SK-N-DZ (cell line): ENCODE data around the gene MINDY2.
"Not testable (repeated sequence)": the region's sequence is repeated elsewhere in the genome, so short reads cannot be mapped to it uniquely, and the experiment has no call there.

Source experiments
- DNase-seq: peaks from one replicate; pipeline ENCODE4 v3.0.0-alpha.2; 2015; ENCODE audit warnings: low spot score
- small RNA-seq, 2 experiments: library from RNA; depleted of rRNA; stranded (forward); fragments of <200 nt; gene quantifications; one replicate each; pipeline ENCODE3, GENCODE V24; 2014

Gene MINDY2

DNA sequence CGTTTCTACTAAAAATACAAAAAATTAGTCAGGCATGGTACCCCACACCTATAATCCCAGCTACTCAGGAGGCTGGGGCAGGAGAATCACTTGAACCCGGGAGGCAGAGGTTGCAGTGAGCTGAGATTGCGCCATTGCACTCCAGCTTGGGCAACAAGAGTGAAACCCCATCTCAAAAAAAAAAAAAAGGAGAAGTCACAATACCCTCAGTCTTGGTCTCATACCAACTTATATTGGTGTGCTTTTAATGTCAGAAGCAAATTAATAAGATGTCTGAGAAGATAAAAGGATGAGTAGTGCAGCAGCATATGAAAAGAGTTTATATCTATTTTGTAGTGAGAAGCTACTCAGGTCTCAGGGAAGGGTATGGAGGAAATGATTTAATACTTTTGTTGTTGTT, 112.8 kb downstream of the MINDY2 start:
- not testable (repeated sequence) for DNase-seq

DNA sequence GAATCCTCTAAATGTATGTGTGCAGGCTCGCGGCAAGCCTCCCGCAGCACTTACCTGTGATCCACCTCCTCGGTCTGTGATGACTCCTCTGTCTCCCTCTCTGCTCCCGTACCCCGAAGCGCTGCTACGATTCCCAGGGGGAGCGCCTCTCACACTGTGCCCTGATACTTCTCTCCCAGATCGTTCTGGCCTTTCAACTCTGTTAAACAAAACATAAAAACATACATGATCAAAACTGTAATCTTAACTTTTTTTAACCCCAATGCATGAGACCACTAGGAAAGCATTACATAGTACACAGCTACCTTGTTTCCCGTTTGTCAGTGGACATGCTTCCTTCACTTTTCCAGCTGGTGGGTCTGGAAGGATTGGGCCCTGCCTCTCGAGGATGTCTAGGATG, 115.8 kb downstream of the MINDY2 start:
- no peak for DNase-seq

DNA sequence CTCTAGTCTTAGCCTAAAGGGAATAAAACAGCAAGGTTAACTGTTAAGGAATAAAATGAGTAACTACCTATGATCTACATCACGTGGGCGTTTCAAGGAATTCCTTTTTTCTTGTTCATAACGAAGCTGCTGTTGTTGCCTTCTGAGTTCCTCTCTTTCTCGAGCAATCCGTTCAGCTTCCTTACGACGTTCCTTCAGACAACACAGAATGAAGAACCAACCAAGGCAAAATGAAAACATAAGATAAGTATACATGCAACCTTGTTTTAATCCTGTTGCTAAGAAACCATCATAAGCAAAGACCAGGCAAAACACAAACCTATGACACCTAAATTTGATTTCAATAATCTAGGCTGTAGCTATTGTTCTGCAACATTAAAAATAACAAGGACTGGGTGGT, 118.3 kb downstream of the MINDY2 start:
- no peak for DNase-seq

DNA sequence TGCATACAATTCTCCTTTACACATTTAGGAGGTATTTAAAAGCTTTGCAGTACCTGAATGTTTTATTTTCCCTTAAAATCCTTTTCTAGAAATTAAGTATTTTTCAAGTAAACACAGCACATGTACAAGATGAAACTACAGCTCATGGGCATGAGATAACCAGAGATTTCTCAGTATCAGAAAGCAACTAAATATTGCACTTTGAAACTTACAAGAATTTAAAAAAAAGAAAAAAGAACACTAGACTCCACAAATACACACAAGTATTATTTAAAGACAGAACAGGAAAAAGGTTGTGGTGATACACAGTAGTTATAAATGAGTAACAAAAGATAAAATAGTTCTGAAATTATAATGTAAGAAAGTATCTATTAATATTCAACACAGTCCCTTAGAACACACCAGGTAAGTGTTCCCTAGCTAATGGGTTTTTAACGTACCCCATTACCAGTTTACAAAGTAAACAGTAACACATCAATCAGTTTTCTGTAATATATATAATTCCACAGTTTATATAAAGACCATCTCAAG, 127.1 kb downstream of the MINDY2 start:
- DNase-seq, result no peak

DNA sequence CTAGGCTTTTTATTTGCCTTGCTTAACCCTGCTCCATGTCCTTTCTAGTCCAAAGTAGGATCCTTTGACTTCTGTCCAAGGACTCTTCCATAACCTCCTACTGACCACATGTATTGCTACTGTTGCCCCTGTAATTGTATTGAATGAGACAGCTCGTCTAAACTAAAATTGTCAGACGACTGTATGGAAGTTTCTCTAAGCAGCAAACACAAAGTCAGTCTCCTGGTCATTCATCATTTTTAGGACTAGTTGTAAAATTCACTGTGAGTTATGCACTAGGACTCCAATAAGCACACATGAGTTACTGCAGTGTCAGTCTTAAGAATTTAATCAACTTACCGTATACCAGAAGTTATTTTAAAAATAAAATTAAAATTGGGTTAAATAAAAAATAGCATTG, 129.5 kb downstream of the MINDY2 start:
- DNase-seq, result no peak

DNA sequence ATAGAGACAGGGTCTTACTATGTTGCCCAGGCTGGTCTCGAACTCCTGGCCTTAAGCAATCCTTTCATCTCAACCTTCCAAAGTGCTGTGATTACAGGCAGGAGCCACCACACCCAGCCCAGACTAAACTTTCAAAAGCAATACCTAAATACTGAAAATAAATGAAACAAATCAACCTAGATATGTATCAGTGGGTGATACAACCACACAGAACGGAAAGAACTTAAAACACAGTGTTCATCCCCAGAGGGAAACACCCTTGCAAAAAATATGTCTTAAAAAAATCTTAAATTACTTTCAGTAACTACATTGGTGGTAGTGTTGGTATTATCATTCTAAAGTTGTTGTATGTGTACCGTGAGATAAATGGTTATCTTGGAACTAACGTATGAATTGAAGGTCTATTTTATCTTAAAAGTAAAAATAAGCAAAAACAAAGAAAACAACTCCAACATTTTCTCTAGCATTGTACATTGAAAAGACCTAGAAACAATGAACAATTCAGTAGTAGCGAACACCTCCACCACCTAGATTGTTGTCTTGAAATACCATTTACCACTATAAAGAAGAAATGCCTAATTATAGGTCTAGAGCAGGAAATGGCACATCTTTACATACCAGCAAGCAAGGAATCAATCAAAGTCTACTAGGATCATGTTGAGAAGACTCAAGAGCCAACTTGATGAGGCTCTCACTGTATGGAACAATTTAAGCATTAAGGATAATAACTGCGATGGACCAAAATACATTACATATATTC, 137.6 kb downstream of the MINDY2 start:
- DNase-seq, result no peak

DNA sequence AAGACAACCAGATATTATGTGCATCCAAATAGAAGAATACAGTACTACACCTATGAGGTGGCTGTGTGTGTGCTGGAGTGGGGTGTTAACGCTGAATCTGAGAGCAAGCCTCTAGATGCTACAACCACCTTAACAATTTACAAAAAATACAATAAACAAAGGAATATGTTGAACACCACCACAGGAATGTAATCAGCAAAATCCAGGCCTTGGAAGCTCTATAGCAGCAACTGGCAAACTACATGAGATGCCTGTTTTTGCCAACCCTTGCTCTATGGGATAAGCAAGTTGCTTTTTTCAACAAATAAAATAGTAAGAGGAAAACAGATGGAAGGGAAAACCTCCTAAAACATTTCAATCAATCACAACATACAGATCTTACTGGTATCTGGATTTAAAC, 138.5 kb downstream of the MINDY2 start:
- no peak for DNase-seq

DNA sequence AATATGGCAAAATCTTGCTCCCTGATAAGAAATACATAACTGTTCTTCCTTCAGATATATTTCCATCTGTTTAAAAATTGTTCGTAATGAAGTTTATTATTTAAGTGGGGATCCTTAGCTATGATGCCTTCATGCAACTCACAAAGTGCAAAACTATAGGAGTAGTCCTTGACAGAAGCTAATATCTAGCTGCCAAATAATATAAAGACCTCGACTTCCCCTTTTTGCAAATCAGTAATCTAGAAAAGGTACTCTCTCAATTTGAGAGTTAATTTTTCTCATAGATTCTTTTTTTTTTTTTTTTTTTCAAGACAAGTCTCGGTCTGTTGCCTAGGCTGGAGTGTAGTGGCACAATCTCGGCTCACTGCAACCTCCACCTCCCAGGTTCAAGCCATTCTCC, 139.4 kb downstream of the MINDY2 start:
- DNase-seq, result no peak

Small RNA genes lying within 50 kb of the gene (small RNA-seq; reads per million reads assigned to genes)
- gene RF00012 (0.10 to 0.84 reads per million in 2 experiments), gene ZNF444P1 (0 reads per million in 2 experiments)
